Kidney capillary endothelial cell (primary cell): Measurements from ENCODE around the gene OPHN1.
A peak's percentile ranks its signal among the peaks of the same experiment; 100 is the strongest.

Experiments
- DNase-seq: peaks from one replicate; pipeline ENCODE4 v3.0.0-alpha.2; 2018; ENCODE audit warnings: low spot score

The OPHN1 gene

DNA sequence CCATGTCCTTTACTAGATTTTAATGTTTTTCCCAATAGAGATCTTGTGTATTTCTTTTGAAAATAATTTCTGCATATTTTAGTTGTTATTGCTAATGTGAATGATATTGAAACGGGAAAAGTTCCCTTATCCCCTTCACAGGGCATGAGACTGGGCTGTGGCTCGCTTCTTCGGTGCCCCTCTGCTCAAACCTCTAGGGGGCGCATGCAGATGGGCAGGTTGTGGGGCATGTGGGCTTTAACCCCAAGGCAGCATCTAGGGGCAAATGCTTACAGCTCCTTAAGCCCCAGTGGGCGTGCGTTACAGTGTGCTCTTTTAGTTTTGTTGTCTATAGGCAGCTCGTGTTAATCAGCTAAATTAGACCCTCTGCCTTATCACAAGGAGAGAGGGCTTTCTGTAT is 194.7 kb downstream of the OPHN1 start:
- DNase-seq = no peak

DNA sequence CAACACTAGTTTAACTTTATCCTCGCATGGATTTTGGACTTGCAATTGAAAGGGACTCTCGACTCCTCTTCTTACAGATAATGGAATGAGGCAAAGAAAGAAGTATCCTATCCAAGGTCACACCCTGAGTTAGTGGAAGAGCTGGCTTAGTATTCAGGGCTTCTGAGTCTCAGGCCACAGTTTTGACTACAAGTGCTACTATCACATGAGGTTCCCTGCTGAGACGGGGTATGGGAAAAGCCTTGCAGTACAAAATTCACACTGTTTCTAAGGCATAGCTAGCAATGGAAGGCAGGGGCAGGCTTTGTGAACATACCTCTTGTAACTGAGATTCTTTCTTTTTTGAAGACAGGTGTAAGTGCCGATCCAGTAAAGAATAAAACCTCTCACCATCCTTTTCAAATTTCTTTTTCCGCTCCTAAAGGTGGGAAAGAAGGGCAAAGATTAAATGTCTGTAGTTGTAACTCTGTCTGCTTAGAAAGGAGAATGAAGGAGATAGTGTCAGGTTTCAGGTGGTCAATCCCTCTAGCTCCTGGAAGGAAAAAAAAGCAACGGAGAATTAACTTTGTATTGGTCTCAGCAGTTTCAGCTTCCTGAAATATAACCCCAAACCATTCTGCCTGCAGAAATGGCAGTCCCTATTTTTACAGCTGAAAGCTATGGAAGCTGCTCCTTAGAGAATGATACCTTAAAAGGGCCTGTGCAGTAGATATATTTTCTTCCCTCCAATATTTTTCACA is 199.0 kb downstream of the OPHN1 start:
- no peak for DNase-seq

DNA sequence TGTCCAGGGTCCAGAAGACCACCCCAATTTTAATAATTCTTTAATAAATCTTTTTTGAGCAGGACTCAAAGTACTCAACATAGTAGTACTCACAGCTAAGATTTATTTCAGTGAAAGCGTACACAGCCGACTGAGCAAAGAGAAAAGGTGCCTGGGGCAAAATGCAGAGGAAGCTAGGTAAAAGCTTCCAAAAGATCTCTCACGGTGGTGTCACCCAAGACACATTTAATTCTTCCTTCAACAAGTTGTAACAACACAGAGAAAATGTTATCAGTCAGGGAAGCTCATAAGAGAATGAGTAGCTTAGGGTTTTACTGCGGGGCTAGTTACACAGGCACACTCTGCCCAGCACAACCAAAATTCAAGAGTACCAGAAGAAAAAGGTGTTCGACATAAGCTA is 201.1 kb downstream of the OPHN1 start:
- DNase-seq = no peak

DNA sequence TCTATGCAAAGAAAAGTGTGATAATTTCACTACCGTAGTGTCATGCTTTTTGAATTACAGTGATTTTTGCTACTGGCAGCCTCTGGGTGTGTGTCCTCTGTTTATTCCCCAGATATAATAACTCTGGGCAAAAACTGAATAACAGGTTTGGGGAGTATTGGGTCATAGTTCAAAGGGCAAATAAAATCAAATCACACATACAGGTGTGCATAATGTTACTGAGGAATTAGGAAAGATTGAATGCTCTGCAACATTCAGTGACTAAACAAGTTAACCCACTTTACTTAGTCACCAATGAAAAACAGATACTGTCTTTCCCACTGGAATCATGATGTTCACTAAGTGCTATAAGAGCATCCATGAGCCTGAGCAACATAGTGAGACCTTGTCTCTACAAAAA is 224.3 kb downstream of the OPHN1 start:
- no peak for DNase-seq

DNA sequence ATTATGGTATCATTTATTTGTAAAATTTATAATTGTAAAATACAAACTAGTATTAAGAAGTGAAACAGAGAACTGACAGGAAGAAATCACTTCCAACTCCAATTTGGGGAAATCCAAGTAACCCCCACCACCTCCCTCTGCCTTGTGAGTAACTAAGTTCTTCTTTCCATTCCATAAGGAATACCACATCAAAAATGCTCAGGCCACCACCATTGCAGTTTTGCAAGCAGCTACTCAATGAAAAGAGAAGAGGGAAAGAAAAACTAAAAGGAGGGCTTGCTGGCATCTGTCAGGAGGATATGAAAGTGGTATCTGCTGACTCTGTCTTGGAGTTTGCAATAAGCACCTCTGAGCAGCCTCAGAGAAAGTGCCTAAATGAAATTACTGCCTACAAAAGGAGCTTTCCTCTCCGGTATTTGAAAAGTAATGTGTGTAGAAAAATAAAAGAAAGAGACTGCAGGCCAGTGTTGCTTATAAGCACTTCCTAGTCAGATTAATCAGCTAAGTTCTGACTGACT is 228.7 kb downstream of the OPHN1 start:
- no peak for DNase-seq

DNA sequence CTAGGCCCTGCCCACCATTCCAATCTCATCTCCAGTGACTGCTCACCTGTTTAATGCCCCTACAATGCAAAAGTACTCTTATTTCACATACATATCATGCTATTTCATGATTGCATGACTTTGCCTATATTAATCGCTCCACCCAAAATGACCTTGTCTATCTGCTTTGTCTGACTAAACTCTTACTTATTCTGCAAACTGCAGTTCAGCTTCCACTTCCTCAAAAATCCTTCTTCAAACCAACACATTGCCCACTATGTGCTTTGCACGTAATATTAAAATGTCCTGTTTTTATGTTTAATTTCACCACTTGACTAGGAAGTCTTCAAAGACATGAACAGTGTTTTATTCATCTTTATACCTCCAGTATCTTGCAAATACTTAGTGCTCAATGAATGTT is 229.6 kb downstream of the OPHN1 start:
- DNase-seq = no peak

DNA sequence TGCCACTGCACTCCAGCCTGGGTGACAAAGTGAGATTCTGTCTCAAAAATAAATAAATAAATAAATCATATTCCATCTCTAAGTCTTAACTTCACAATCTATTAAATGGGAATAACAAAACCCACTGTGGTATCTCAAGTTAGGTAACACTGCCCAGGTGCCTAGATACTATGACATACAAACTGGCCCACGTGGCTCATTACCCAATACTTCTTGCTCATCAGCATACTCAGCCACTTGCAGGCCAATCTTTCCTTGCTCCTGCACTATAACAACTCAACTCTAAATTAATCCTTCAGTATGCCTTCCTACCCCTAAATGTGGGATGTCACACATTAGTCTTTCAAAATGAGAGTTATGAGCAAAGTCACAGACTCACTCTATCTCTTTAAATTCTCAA is 230.1 kb downstream of the OPHN1 start:
- no peak for DNase-seq

DNA sequence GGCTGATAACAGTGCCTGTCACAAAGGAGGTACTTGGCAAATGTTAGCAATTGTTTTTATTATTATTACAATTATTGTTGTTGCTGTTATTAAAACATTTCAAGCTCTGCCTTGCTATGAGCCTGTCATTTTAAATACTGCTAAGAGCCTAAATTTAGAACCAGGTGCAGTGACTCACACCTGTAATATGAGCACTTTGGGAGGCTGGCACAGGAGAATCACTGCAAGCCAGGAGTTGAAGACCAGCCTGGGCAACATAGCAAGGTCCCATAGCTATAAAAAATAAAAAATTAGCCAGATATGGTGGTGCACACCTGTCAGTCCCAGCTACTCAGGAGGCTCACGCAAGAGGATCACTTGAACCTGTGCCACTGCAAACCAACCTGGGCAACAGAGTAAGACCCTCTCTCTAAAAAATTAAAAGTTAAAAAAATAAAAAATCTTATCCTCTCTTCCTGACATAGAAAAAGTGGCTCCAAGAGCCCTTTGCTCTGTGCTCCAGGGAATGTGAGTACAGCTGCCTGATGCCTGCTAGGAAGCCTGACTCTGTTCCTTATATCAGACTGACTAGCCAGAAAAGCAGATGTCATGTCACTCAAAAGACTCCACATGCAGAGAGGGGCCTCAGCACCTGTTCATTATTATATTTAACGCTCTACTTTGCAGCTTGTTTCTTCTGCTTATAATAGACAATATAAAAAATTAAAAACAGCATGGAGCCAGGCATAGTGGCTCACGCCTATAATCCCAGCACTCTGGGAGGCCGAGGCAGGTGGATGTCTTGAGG is 234.0 kb downstream of the OPHN1 start:
- no peak for DNase-seq

DNA sequence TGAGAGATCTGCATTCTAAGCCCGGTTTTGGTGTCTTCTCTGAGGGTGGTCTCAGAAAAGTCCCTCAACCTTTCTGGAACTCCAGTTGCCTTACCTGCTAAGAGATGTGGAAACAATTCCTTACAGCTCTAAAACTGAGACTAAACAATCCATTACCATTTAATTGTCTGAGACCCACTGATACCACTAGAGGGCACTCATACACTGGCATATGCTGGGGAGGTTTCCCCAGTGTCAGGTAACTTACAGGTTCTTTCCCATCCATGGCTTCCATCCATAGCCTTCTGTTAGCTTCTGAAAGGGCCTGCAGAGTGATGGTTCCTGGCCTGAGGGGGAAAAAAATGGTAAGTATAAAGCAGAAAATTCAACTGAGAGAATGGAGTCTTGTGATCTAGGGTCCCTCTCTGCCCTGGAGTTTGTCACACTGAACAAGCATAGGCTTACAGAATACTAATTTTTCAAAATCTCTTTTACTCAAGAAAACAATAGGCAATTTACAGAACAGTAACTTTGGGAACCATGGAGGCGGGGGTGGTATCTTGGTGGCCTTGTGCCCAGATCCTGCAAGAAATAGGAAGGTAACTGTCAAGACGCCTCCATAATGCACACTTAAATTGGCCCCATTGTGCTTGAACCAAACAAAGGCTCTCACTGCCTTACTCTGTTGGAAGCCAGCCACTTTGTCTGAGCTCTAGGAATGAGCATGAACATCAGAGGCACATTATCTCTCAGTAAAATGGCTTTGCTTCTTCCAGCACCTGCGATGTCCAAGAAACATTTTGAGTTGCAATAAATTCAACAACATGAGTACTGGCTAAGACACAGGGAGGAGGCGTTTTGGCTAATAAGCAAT is 236.1 kb downstream of the OPHN1 start:
- DNase-seq = peak; percentile 37

DNA sequence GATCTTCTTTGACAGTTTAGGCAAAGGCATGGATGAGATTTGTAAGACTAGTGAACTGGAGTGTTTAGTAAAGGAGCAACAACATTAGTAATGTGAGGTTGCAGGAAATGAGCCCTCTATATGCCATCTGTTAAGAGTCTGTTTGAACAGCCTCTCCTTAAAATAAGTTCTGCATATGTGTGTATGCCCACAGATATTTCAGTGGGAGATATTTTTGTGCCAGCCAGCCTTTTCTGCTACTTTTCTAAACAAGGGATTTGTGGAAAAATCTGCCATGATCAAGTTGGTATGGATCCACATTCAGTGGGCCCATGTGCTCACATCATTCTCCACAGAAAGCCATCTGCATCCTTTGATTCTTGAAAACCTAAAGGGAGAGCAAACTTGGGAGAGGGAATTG is 237.7 kb downstream of the OPHN1 start:
- DNase-seq = no peak

DNA sequence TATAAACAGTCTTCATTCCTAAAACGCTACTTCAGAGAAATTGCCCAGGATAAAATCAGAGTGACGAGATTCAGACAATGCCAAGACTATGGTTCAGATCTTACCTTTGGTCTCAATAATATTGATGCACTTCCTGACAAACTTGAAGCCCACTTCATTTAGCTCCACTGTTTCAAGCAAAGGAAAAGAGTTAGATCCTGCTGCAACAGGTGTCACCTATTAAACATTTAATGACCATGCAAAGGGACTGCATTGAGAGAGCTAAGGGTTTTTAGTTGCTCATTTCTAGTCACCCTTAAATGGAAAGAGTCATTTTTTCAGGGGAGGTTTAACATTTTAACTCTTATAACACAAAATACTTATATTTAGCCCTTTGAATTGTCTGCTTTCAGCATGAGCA is 239.5 kb downstream of the OPHN1 start:
- DNase-seq = no peak

DNA sequence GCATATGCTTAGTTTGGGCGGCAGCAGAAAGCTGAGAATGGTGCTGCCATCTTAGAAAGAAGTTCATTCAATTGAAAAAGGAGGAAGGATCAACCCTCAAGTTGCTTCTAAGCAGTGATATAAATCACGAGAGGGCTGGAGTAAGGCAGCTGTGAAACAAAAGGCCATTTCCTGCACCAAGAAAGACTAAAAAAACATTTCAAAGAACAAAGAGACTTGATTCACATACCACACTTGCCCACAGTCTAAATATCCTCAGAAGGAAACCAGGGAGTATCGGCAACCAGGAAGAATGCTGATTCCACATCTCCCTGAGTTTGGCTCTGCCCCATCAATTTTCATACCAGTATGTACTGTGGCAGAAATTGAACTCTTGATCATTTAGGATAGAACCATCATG is 240.1 kb downstream of the OPHN1 start:
- peak; percentile 16 for DNase-seq

DNA sequence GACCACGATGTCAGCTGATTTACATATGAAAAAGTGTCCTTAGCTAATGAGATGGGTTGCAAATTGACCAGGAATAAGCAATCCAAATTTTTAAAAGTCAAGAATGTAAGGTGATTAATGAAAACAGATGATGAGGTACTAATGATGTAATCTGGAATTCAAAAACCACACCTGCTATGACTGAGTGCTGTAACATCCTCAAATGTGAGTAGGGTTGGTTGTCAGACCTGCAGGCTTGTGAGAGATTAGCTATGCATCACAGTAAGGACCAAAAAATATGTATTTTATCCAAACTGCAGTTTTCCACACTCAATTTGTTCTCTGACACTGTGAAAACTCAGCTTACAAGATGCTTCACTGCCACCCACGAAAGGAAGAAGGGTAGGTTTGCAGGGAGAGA is 242.5 kb downstream of the OPHN1 start:
- DNase-seq = no peak

DNA sequence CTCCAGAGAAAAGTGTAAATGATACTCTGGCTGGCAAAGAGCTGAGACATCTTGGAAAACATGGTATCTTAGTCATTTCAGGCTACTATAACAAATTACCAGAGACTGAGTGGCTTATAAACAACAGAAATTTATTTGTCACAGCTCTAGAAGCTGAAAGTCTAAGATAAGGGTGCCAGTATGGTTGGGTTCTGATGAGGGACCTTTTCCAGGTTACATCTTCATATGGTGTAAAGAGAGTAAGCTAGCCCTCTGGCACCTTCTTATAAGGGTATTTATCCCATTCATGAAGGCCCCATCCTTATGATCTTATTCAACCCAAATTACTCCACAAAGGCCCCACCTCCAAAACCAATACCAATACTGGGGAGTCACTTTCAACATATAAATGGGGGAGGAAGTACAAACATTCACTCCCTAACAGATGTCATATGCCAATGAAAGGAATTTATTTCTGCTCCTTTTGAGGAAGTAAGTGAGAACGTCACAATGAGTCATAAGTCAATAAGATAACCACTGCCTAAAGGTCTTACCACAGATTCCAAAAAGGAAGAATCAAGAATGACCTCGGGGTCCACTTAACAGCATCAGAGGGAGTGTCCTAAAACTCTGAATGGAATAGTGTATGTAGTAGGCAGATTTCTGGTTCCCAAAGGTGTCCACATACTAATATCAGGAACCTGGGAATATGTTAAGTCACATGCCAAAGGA is 246.6 kb downstream of the OPHN1 start:
- peak; percentile 29 for DNase-seq

DNA sequence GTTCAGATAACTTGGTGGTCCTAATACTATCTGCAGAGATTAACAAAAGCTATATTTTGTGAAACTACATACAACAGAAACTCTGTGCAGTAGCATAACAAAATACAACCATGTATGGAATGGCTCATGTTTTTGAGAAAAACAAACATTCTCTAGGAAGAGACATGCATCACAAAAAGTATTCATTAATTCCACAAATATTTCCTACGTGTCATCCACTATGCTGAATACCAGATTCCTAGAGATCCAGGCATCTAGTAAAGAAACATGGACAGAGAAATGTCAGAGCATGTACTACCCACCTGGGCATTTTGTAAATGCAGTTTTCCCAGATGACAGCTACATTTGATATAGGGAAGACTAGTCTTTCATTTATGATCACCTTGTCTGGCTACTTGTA is 248.1 kb downstream of the OPHN1 start:
- no peak for DNase-seq

DNA sequence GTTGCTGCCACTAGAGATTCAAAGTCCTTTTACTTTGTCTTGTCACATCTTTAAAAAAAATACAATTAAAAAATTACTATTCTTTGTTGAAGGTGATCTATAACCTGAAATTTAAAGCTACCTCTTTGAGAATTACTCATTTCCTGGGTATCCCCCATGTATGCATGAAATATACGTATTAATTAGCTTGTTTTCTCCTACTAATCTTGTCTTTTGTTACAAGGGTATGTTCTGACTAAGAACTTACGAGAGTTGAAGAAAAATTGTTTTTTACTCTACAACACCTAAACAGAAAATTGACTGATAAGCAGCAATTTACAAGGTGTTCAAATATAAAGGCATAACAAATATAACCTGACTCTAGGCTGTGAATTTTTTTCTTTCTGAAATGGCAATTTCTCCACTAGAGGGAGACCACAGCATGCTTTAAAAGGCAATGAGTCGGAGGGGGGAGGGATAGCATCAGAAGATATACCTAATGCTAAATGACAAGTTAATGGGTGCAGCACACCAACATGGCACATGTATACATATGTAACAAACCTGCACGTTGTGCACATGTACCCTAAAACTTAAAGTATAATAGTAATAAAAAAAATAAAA is 249.6 kb downstream of the OPHN1 start:
- DNase-seq = peak; percentile 43

DNA sequence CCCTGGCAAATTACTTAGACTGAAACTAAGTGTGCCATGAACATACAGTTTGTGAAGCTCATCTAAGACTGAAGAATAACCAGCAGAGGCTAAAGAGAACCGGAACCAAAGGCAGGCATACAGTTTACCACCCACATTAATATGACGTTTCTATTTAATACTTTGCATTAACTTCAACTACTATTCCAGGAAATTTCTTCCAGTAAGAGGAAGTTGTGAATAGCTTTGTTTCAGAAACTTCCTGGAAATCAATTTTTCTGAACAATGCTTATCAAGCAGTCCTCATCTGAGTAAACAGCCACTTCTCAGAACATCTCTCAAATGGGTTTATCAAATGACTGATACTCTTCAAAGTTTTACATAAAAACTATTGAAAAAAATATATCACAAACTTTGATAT is 252.7 kb downstream of the OPHN1 start:
- no peak for DNase-seq

DNA sequence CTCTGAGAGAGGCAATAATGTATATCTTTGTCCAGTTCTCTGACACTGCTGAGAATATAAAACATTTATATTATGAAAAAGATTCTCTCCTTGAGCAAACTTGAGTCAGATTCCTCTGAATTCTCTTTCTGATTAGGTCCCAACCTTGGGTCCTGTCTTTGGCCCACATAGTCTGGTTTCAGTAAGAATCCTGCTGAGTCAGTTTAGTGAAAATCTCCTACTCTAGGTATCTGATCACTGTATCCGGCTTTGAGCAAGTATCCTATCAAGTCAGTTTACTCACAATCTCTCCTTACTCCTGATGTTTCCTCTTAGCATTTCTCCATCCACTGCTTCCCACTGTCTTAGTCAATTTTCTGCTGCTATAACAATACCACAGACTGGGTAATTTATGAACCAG is 253.9 kb downstream of the OPHN1 start:
- DNase-seq = no peak

DNA sequence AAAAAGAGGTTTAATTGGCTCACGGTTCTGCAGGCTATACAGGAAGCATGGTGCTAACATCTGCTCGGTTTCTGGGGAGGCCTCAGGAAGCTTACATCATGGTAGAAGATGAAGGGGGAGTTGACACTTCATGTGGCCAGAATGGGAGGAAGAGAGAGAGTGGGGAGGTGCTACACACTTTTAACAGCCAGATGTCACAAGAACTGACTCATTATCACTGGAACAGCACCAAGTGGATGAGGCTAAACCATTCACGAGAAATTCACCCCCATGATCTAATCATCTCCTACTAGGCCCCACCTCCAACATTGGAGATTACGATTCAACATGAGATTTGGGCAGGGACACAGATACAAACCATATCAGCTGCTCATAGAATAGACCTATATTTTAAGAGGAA is 255.8 kb downstream of the OPHN1 start:
- DNase-seq = no peak

DNA sequence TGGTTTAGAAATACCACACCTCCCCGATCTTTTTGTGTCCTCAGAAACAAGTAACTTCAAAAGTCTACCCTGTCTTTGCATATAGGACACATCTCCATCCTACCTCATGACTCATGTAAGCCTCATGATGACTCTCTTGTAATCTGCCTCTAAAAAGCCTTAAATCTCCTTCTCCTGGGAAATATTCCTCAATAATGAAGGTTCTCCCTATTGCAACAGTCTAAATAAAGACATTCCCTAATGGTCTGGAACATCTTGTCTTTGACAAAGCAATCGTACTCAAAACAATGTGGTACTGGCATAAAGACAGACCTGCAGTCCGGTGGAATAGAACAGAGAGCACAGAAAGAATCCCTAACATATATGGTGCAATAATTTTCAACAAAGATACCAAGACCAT is 257.7 kb downstream of the OPHN1 start:
- DNase-seq = no peak

DNA sequence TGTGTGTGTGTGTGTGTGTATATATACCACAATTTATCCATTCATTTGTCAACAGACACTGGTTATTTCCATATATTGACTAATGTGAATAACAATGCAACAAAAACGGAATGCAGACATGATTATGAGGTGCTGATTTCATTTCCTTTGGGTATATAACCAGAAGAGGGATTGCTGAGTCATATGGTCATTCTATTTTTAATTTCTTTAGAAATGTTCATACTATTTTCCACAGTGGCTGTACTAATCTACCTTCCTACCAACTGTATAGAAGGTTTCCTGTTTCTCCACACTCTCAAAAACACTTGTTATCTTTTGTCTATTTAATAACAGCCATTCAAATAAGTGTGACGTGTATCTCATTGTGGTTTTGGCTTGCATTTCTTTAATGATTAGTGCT is 269.9 kb downstream of the OPHN1 start:
- peak; percentile 74 for DNase-seq

DNA sequence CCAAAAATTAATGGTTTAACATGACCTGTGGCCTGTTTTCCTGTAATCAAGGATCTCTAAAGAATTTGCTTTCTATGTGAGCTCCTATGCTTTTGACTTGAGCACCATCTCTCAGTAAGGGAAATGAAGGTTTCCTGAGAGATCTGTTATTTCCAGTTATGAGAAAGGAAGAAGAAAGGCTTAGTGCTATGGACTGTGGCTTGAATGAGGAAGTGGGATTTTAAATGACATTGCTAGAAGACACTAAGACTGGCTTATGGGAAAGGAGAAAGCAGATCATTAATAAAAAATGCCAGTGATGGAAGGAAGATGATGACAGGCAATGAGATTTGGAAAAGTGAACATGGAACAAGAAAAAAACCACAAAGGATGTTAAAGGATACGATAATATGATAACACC is 285.4 kb downstream of the OPHN1 start:
- no peak for DNase-seq
